CD4-positive, alpha-beta T cell treated with Interleukin-6 for 4 hours (primary cell): ENCODE results near the gene SLC39A1.

Source experiments
- DNase-seq: peaks from one replicate; pipeline ENCODE4 v3.0.0-alpha.2; 2020; ENCODE audit warnings: mixed read lengths

The SLC39A1 gene

GRCh38 chr1:153946622-153947241, 16.6 kb downstream of the SLC39A1 start, which contains the start of gene DENND4B:
Gene DENND4B (minus strand): TSS chr1:153946718. CDS start chr1:153944374, 2,344 bp downstream.
- peak; percentile 82 for DNase-seq

GRCh38 chr1:153945795-153946621, 17.3 kb downstream of the SLC39A1 start:
- DNase-seq, result peak; percentile 77

DNA sequence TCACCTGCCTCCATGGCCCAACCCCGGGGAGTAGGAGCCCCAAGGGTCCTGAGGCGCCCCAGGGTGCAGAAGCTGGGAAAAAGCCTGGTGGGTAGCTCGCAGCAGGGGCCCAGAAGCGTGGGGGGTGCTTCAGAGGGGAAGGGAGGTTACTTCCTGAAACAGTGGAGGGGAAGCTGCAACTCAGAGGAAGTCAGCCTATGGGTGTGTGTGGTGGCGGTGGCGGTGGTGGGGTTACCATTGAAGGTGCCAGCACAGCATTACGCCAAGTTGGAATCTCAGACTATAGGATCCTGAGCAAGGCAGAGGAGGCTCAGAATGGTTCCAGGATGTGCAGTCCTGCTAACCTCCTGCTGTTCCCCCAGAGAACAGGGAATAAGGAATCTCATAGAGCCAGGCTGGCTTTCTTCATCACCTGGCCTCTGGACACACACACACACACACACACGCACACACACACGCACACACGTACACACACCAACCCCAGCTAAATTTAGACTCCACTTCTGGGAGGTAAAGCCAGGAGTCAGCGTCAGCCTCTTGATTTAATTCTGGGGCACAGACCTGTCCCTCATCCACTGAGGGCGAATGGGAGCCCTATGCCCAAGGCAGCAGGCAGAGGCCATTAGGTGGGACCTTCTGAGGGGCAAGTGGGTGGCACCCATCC, 18.1 kb downstream of the SLC39A1 start:
- peak; percentile 83 for DNase-seq

- no peak for DNase-seq
Observed at GRCh38 chr1:153944827-153945117, 18.6 kb downstream of the SLC39A1 start.

- no peak for DNase-seq
Observed at GRCh38 chr1:153944005-153944826, 19.1 kb downstream of the SLC39A1 start.

DNA sequence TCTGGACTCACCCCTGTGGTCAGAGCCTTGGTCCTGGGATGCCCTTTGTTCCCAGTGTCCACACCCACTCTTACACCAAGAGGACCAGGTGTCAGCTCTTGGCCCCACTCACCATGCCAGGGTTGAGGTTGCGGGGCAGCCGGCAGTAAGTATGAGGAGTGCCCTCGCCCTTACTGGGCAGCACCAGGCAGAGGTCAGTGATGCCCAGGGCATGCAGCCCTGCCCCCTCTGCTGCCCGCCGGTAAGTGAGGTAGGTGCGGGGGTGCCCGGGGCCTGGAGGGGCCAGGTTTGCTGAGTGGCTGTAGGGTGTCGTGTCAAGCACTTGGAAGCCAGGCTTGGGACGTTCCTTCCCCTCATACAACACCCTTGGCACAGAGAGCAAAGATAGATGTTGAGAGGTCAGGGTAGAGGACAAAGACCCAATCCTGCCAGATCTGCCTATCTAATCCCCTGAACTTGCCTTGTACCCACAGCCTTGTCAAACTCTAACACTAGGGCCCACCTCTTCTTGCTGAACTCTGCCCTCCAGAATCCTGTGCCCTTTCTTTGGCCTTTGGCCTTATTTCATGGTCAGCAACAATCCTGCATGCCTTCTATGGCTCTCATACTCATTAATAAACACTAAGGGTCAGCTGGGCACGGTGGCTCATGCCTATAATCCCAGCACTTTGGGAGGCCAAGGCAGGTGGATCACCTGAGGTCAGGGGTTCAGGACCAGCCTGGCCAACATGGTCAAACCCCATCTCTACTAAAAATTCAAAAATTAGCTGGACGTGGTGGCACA, 20.4 kb downstream of the SLC39A1 start:
- DNase-seq, result no peak

- no peak for DNase-seq
Observed at GRCh38 chr1:153941826-153942725, 21.3 kb downstream of the SLC39A1 start.

DNA sequence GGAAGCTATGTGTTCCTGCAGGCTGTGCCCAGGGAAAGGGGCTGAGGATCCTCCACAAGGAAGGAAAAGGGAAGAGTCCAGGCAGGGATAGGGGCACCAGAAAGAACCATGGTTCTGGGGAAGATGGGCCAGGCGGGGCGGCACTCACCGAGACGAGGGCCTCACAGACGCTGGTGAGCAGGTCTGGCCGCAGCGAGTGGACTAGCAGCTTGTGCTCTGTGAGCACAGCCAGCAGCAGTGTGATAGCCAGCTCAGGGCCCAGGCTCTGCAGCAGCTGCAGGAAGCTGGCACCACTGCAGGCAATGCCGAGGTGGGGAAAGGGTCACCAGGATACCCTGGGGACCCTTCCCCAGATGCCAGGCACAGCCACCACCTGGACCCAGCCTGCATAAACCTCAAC, 22.6 kb downstream of the SLC39A1 start:
- DNase-seq, result no peak

- no peak for DNase-seq
Observed at GRCh38 chr1:153939476-153939875, 23.9 kb downstream of the SLC39A1 start.

DNA sequence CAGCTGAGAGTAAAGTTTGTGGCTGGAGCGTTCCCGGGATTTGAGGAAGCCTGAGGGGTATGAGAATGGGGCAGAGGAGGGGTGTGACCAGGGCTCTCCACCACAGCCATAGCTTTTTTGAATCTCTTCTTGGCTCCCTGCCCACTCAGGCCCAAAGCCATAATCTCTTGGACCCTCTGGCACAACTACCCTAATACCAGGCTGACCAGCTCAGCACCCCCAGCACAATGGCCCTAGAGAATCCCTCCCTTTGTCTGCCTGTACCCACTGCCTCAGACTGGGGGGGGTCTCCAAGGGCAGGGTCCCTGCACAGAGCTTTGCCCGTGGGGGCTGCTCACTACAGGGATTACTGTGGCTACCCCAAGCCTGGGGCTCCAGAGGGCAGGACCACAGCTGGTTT, 24.3 kb downstream of the SLC39A1 start:
- no peak for DNase-seq

DNA sequence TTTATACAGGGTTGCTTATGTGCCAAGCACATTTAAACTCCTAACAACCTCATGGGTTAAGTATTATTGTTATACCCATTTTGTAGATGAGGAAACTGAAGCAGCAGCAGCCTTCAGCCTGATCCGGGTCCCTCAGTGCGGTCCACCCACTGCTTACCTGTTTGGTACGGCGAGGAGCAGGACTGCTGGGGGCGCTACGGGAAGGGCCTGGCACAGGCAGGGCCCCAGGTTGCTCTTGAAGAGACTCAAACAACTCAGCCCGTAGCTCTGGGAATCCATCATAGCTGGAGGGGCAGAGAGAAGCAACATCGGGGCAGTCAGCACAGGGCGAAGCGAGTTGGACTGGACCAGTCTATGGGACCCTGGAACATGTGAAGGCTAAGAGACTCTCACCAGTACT, 26.0 kb downstream of the SLC39A1 start:
- no peak for DNase-seq

GRCh38 chr1:153936011-153936802, 27.1 kb downstream of the SLC39A1 start:
- DNase-seq, result no peak

DNA sequence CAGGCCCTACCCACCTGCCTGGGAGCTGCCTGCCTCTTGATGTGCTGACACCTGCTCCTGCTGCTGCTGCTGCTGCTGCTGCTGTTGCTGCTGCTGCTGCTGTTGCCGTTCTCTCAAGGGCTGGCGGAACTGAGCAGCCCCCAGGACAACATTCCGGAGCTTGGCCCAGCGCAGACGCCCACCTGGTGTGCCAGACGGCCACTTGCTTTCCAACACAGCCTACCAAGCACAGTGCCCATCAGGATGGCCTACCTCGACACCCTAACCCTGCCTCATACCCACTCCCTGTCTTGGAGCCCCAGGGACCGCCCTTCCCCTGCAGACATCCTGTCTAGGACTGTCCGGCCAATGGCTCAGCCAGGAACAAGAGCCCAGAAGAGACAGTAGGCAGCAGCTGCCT, 28.6 kb downstream of the SLC39A1 start:
- no peak for DNase-seq

DNA sequence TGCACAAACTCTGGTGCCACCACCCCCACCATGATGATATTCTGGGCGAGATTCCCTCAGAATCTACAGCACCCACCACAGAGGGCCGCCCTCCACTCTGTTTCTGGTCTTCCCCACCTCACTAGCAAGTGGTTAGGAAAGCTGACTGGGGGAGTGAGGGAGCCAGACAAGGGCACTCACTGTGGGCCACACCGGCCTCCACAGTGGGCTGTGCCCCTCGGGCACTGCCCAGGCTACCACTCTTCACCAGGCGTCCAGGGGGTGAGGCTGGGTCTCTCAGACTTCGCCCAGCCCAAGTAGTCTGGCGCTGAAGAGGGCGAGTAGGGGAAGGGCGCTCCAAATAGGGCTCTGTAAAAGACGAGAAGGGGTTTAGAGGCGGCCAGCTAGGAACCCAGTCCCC, 29.4 kb downstream of the SLC39A1 start:
- no peak for DNase-seq

DNA sequence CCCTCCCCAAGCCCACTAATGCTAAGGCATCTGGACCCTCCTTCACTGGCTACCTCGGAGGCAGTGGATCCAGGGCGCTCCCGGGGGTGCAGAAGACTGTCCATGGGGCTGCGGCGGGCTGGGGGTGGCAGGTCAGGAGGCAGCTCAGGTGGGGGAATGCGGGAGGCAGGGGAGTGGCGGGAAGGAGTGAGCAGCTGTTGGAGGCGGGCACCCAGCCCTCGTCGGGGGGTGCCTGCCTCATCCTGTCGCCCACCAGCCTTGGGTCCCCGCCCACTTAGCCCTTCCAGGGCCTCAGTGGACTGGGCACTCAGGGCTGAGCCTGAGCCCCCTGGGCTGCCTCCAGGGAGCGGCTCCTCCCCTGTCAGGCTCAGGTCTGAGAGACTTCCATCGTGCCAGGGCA, 29.9 kb downstream of the SLC39A1 start:
- DNase-seq, result no peak

DNA sequence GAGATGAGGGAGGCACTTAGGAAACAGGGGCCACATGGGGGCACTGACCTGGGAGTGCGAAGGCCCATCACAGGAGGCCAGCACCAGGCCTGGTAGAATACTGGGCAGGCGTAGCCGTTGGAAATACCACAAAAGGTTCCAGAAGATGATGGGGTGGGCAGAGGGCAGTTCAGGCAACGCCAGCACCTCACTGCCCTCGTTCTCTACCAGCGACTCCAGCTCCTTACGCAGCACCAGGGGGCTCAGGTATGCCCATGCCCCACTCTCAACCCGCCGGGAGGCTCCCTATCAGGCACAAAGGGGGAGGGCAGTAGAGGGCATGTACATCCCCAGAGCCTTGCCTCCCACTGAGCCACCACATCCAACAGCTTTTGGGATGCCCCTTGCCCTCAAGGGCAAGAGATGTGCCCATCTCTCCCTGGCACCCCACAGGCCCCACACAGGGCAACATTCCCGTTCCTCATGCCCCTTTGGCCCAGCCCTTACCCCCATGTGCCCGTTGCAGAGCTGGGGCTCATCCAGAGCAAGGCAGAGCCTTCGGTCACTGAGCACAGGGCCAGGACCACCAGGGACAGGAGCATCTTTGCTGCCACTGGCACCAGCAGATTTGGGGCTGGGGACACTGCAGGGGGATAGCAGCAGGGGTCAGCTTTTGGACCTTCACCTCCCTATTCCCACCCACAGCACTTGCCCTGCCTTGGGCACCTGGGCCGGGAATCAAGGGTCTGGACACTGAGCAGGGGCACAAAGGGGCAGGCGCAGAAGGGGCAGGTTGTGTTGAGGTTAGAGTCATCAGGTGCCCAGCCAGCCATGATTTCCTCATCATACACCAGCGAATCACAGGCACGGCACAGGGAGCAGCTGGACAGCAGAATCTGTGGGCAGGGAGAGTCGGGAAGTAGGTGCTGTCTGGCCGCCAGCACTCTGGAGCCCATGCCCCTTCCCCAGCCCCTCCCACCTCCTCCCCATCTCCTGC, 30.9 kb downstream of the SLC39A1 start:
- no peak for DNase-seq

- DNase-seq, result no peak
Observed at GRCh38 chr1:153929981-153930948, 33.1 kb downstream of the SLC39A1 start.

- DNase-seq, result no peak
Observed at GRCh38 chr1:153929426-153929825, 33.9 kb downstream of the SLC39A1 start.
